H1 (cell line): ENCODE data around the gene GALNTL6. TPM values are rescaled to one million over a fixed set of nuclear protein-coding genes. Genes with fewer than 3 reads are reported as not detected.

Experiments used
- MAFK ChIP-seq: IDR thresholded peaks from 2 replicates; pipeline ENCODE4 v1.6.1; 2012; ENCODE audit warnings: low read depth, mild to moderate bottlenecking, improper control_type of control experiment, low read length
- TAF7 ChIP-seq: optimal IDR thresholded peaks from 2 replicates; pipeline ENCODE3; 2011; ENCODE audit warnings: low read depth, mild to moderate bottlenecking, inconsistent platforms, low read length, moderate library complexity, borderline replicate concordance
- polyA plus RNA-seq, 7 experiments: library from polyadenylated mRNA; depleted of rRNA in 3 of 7; stranded (reverse) in 5 of 7; unstranded in 2 of 7; fragments of >200 nt in 5 of 7; fragments of 200-250 nt in 2 of 7; gene quantifications; 1 replicate in 5 of 7; 2 replicates in 1 of 7; 4 replicates in 1 of 7; pipeline versions ENCODE4 v1.2.1 to v1.2.3, GENCODE V29; 2011 to 2013; ENCODE audit warnings: missing spikeins in 2 of 7, mixed read lengths in 2 of 7
- total RNA-seq: library from RNA; stranded (reverse); fragmentation: NEBNext Ultra II Directional; extraction: Animal tissue kit (Norgen Biotek cat#: 25700); gene quantifications from 2 replicates; pipeline ENCODE4 v1.2.1, GENCODE V29; 2021

The GALNTL6 gene
- total and polyA plus RNA-seq, 2 of the 8 experiments (the other 6 are each of a cell fraction or from before 2014, with no cell fraction given): 0.03 to 0.32 TPM

- TF ChIP-seq TAF7: no peak
- no peak for TF ChIP-seq MAFK
- TF ChIP-seq, all 59 proteins: peak for 0
These were observed 895.0 kb downstream of the GALNTL6 start (continued) for GRCh38 chr4:172708184-172708583.
